Right lobe of liver (tissue), 6 donors: Measurements from ENCODE around the gene RBM15. TPM values are rescaled to one million over a fixed set of nuclear protein-coding genes. Genes with fewer than 3 reads are reported as not detected.

Experiments used
- ATAC-seq, 4 donors: fragments of 200-7000 bp; cut with Tn5 transposase; one replicate each; pipeline ENCODE4 v1.9.1; 2020; ENCODE audit warnings: mild to moderate bottlenecking in 4 of 4, moderate library complexity in 4 of 4
- DNase-seq, 3 donors: peaks; one replicate each; pipeline ENCODE4 v3.0.0-alpha.2; 2020
- H3K27ac ChIP-seq, 3 donors: fragments of 200-600 bp; one replicate each; pipeline ENCODE4 v1.8.0; 2022
- H3K27me3 ChIP-seq, 2 donors: fragments of 200-600 bp; one replicate each; pipeline ENCODE4 v1.8.0; 2022
- H3K36me3 ChIP-seq, 4 donors: fragments of 200-600 bp; sonication (generic) in 1 of 4; one replicate each; pipeline versions ENCODE4 v1.5.1 to v1.8.0; 2017 to 2022; ENCODE audit warnings: control low read depth in 1 of 4
- H3K4me1 ChIP-seq, 4 donors: fragments of 200-600 bp; sonication (generic) in 1 of 4; one replicate each; pipeline versions ENCODE4 v1.5.1 to v1.8.0; 2017 to 2022; ENCODE audit warnings: control low read depth in 1 of 4
- H3K4me3 ChIP-seq, 3 donors: fragments of 200-600 bp; one replicate each; pipeline ENCODE4 v1.8.0; 2022
- H3K9me3 ChIP-seq, 4 donors: fragments of 200-600 bp; sonication (generic) in 1 of 4; one replicate each; pipeline versions ENCODE4 v1.5.1 to v1.8.0; 2017 to 2022; ENCODE audit warnings: control low read depth in 1 of 4
- CTCF ChIP-seq, 4 donors: fragments of 200-600 bp in 3 of 4; fragments of 450-650 bp in 1 of 4; IDR thresholded peaks; one replicate each; pipeline versions ENCODE4 v1.5.1 to v1.8.0; 2016 to 2022; ENCODE audit warnings: antibody characterized with exemption in 4 of 4, mild to moderate bottlenecking in 2 of 4
- POLR2A ChIP-seq: fragments of 450-650 bp; IDR thresholded peaks from one replicate; pipeline ENCODE4 v1.6.1; 2017; ENCODE audit warnings: antibody characterized with exemption, mild to moderate bottlenecking
- WGBS: methylation state at CpG from one replicate; pipeline ENCODE4 v1.1.6; 2018; ENCODE audit warnings: low coverage, low lambda C conversion rate; ENCODE audit not compliant: insufficient coverage; ENCODE audit errors: missing lambda C conversion rate; 5-methylcytosine and 5-hydroxymethylcytosine counted together
- intact Hi-C, 2 donors: fragments of 100-400 bp; cut with DNase I; formaldehyde crosslinking; loops; one replicate each; pipeline versions ENCODE4 v1.11.2 to v1.14.1; 2022
- total RNA-seq, 6 experiments: library from RNA; depleted of rRNA in 2 of 6; stranded (reverse); fragments of >200 nt in 2 of 6; fragmentation: NEBNext Ultra II Directional in 3 of 6; extraction: Animal tissue kit (Norgen Biotek cat#: 25700) in 3 of 6; gene quantifications; one replicate each; pipeline versions ENCODE4 v1.1.0 to v1.2.4, GENCODE V29; 2016 to 2023
- donor health status: DM: no; HTN: yes; CAD: no.
- donor health status: DM: no; HTN: no; CAD: no.
- donor health status: DM: no; HTN: no; CAD: no.
- donor health status: DM: no; HTN: yes; CAD: no.
- donor health status: DM: no; HTN: yes; CAD: no.

The RBM15 gene
- total RNA-seq, 6 experiments from 2014 or later, result 8.9 to 15.1 (median 12.2) TPM

- Histone ChIP-seq H3K27me3 (no peaks in the 10 kb centered on the region), H3K36me3 (no peaks in the 10 kb centered on the region), H3K4me1 (peaks cover 0 to 6% (median 0%) of the 10 kb centered on the region in 4 donors), H3K4me3 (no peak overlapping the region), H3K9me3 (no peaks in the 10 kb centered on the region), H3K27ac (no peak overlapping the region)
- 74% methylated on average over 4 of the region's 7 CpGs for WGBS
- no peak for TF ChIP-seq CTCF (IDR thresholded peaks at IDR 0.05)
- TF ChIP-seq POLR2A, result no peak
- intact Hi-C loops, result loop anchor here (2.0 to 5.0 kb wide), 2 partner anchors 103 to 152 kb away; no protein-coding TSS in a partner anchor
- DNase-seq (no peak), ATAC-seq (no peak)
Measured at GRCh38 chr1:110310300-110310699, 28.9 kb upstream of the RBM15 start.

GRCh38 chr1:110312188-110313121, 26.7 kb upstream of the RBM15 start:
- Histone ChIP-seq H3K4me1 (peaks cover 0 to 6% (median 0%) of the 10 kb centered on the region in 4 donors), H3K9me3 (no peaks in the 10 kb centered on the region), H3K4me3 (no peak overlapping the region), H3K27me3 (no peaks in the 10 kb centered on the region), H3K36me3 (no peaks in the 10 kb centered on the region), H3K27ac (no peak overlapping the region)
- 44% methylated on average over 12 of the region's 14 CpGs for WGBS
- ATAC-seq, result peak; percentile 98 to 100 (median 99)
- TF ChIP-seq POLR2A (no peak), CTCF (IDR thresholded peaks at IDR 0.05) (peak; percentile 94 to 97 (median 95))
- peak; percentile 81 to 84 (median 84) for DNase-seq
- intact Hi-C loops, result loop anchor here in 1 of 2 donors (2.0 to 5.0 kb wide), 2 partner anchors 106 to 150 kb away; no protein-coding TSS in a partner anchor

- TF ChIP-seq POLR2A (no peak), CTCF (IDR thresholded peaks at IDR 0.05) (no peak)
- H3K4me1 ChIP-seq, result peaks cover 0 to 6% (median 0%) of the 10 kb centered on the region in 4 donors
- H3K9me3 ChIP-seq, result no peaks in the 10 kb centered on the region
- intact Hi-C loops, result no loop called here
- H3K27ac ChIP-seq, result no peak overlapping the region
- DNase-seq (no peak), ATAC-seq (no peak)
- H3K36me3 ChIP-seq, result no peaks in the 10 kb centered on the region
- H3K4me3 ChIP-seq, result no peak overlapping the region
- H3K27me3 ChIP-seq, result no peaks in the 10 kb centered on the region
- WGBS, result 78% methylated on average over 2 of the region's 2 CpGs
Measured at GRCh38 chr1:110316735-110317134, 22.4 kb upstream of the RBM15 start.

- Histone ChIP-seq H3K9me3 (no peaks in the 10 kb centered on the region), H3K4me3 (no peak overlapping the region), H3K27me3 (no peaks in the 10 kb centered on the region), H3K4me1 (no peaks in the 10 kb centered on the region), H3K36me3 (no peaks in the 10 kb centered on the region), H3K27ac (no peak overlapping the region)
- DNase-seq (no peak), ATAC-seq (no peak)
- intact Hi-C loops, result no loop called here
- no peak for TF ChIP-seq CTCF (IDR thresholded peaks at IDR 0.05)
- TF ChIP-seq POLR2A, result no peak
- WGBS, result 92% methylated on average over 2 of the region's 4 CpGs
Measured at GRCh38 chr1:110318046-110318445, 21.1 kb upstream of the RBM15 start.
